SIG-M5 treated with dmso at 0.1 percent for 504 hours (cell line): ENCODE results near the gene TMEM273.

Experiments used
- DNase-seq: peaks from one replicate; lab custom pipeline; 2025; ENCODE audit not compliant: unreplicated experiment; lab: John Stamatoyannopoulos, UW

The TMEM273 gene

GRCh38 chr10:49165821-49166483, 22.2 kb downstream of the TMEM273 start:
- DNase-seq = no peak

GRCh38 chr10:49165259-49165658, 22.9 kb downstream of the TMEM273 start:
- DNase-seq = no peak

- peak; percentile 73 for DNase-seq
Observed at GRCh38 chr10:49164559-49165188, 23.5 kb downstream of the TMEM273 start.

- no peak for DNase-seq
Observed at GRCh38 chr10:49163741-49164140, 24.4 kb downstream of the TMEM273 start.

GRCh38 chr10:49162761-49163310, 25.4 kb downstream of the TMEM273 start:
- no peak for DNase-seq

- no peak for DNase-seq
Observed at GRCh38 chr10:49162063-49162462, 26.1 kb downstream of the TMEM273 start.

- DNase-seq = peak; percentile 61
Observed at GRCh38 chr10:49161411-49161997, 26.7 kb downstream of the TMEM273 start.

- no peak for DNase-seq
Observed at GRCh38 chr10:49160814-49161213, 27.4 kb downstream of the TMEM273 start.

- no peak for DNase-seq
Observed at GRCh38 chr10:49160110-49160509, 28.1 kb downstream of the TMEM273 start.

- no peak for DNase-seq
Observed at GRCh38 chr10:49158915-49159314, 29.3 kb downstream of the TMEM273 start.

GRCh38 chr10:49158404-49158803, 29.8 kb downstream of the TMEM273 start:
- no peak for DNase-seq

- no peak for DNase-seq
Observed at GRCh38 chr10:49157229-49157628, 31.0 kb downstream of the TMEM273 start.

GRCh38 chr10:49154641-49155040, 33.5 kb downstream of the TMEM273 start:
- DNase-seq = no peak

- no peak for DNase-seq
Observed at GRCh38 chr10:49153971-49154370, 34.2 kb downstream of the TMEM273 start.

- DNase-seq = no peak
Observed at GRCh38 chr10:49153115-49153514, 35.1 kb downstream of the TMEM273 start.

GRCh38 chr10:49152663-49153062, 35.5 kb downstream of the TMEM273 start:
- no peak for DNase-seq

GRCh38 chr10:49152037-49152436, 36.2 kb downstream of the TMEM273 start:
- no peak for DNase-seq

- no peak for DNase-seq
Observed at GRCh38 chr10:49151481-49151880, 36.7 kb downstream of the TMEM273 start.

- DNase-seq = no peak
Observed at GRCh38 chr10:49151025-49151445, 37.2 kb downstream of the TMEM273 start.

- DNase-seq = no peak
Observed at GRCh38 chr10:49150426-49150825, 37.8 kb downstream of the TMEM273 start.

GRCh38 chr10:49149881-49150280, 38.3 kb downstream of the TMEM273 start:
- DNase-seq = no peak

GRCh38 chr10:49144058-49144720, 44.0 kb downstream of the TMEM273 start:
- DNase-seq = no peak
